B cell (primary cell): Measurements from ENCODE around the gene GALNT5. TPM values are rescaled to one million over a fixed set of nuclear protein-coding genes. Genes with fewer than 3 reads are reported as not detected.

ENCODE experiments used
- ATAC-seq: fragments of 200-7000 bp; cut with Tn5 transposase; one replicate; pipeline ENCODE4 v1.10.0; 2021; ENCODE audit warnings: low read depth, mild to moderate bottlenecking, moderate number of reproducible peaks, moderate library complexity
- CTCF ChIA-PET: fragments of 350-600 bp; sonication (Branson Sonifier 250); formaldehyde crosslinking; loops from one replicate; lab custom pipeline; 2021; ENCODE audit warnings: antibody characterized with exemption, inconsistent platforms; lab: Charles Lee
- POLR2A ChIA-PET: fragments of 350-600 bp; sonication (Branson Sonifier 250); formaldehyde crosslinking; loops from one replicate; lab custom pipeline; 2021; ENCODE audit warnings: antibody characterized with exemption; lab: Charles Lee
- DNase-seq: peaks from one replicate; pipeline ENCODE4 v3.0.0; 2013
- H2AFZ ChIP-seq: 2 replicates; pipeline ENCODE4 v1.6.1; 2012; ENCODE audit warnings: mild to moderate bottlenecking, low read depth, low read length; ENCODE audit not compliant: insufficient read depth, poor library complexity, severe bottlenecking
- H3K27ac ChIP-seq, 2 donors: 1 replicate in 1 of 2; 2 replicates in 1 of 2; pipeline ENCODE4 v1.5.1; 2012 to 2013; ENCODE audit warnings: low read length in 2 of 2, mild to moderate bottlenecking in 2 of 2, moderate library complexity in 1 of 2
- H3K27me3 ChIP-seq, 4 experiments: fragments of 200-600 bp in 1 of 4; sonication (generic) in 1 of 4; replicated peaks in 1 of 4; 1 replicate in 2 of 4; 2 replicates in 2 of 4; pipeline versions ENCODE4 v1.6.1 to v1.7.0; 2013 to 2016; ENCODE audit warnings: low read length in 3 of 4, mild to moderate bottlenecking in 2 of 4, mixed read lengths in 1 of 4, moderate library complexity in 1 of 4; ENCODE audit not compliant: insufficient read depth in 4 of 4, control insufficient read depth in 3 of 4; ENCODE audit errors: control extremely low read depth in 1 of 4
- H3K36me3 ChIP-seq, 2 experiments: replicated peaks in 1 of 2; 1 replicate in 1 of 2; 2 replicates in 1 of 2; pipeline versions ENCODE4 v1.6.1 to v1.7.1; 2013; ENCODE audit warnings: low read length in 1 of 2; ENCODE audit not compliant: insufficient read depth in 2 of 2, control insufficient read depth in 1 of 2; ENCODE audit errors: control extremely low read depth in 1 of 2, extremely low read depth in 1 of 2
- H3K4me1 ChIP-seq, 2 donors: fragments of 200-600 bp in 1 of 2; sonication (generic) in 1 of 2; 1 replicate in 1 of 2; 2 replicates in 1 of 2; pipeline versions ENCODE4 v1.5.1 to v1.6.1; 2013 to 2017; ENCODE audit warnings: low read length in 2 of 2; ENCODE audit not compliant: control insufficient read depth in 2 of 2, insufficient read depth in 2 of 2
- H3K4me2 ChIP-seq: replicated peaks from 2 replicates; pipeline ENCODE3; 2012; ENCODE audit warnings: mild to moderate bottlenecking, low read depth, low read length; ENCODE audit not compliant: poor library complexity, severe bottlenecking
- H3K4me3 ChIP-seq, 5 experiments: fragments of 200-600 bp in 1 of 5; sonication (generic) in 1 of 5; 1 replicate in 3 of 5; 2 replicates in 2 of 5; pipeline versions ENCODE4 v1.5.1 to v1.7.0; 2011 to 2016; ENCODE audit warnings: low read length in 4 of 5, mild to moderate bottlenecking in 4 of 5, low read depth in 2 of 5, control low read depth in 1 of 5, moderate library complexity in 1 of 5; ENCODE audit not compliant: insufficient read depth in 1 of 5; ENCODE audit errors: control extremely low read depth in 1 of 5, extremely low read depth in 1 of 5
- H3K79me2 ChIP-seq: fragments of 200-600 bp; sonication (generic); one replicate; pipeline ENCODE4 v1.6.0; 2016; ENCODE audit warnings: low read length; ENCODE audit not compliant: control insufficient read depth, insufficient read depth
- H3K9ac ChIP-seq: fragments of 200-600 bp; sonication (generic); 2 replicates; pipeline ENCODE4 v1.6.1; 2017; ENCODE audit warnings: mild to moderate bottlenecking, low read length, moderate library complexity
- H3K9me3 ChIP-seq, 3 donors: one replicate each; pipeline versions ENCODE4 v1.6.1 to v1.7.1; 2013; ENCODE audit warnings: low read length in 2 of 3; ENCODE audit not compliant: control insufficient read depth in 2 of 3, insufficient read depth in 1 of 3; ENCODE audit errors: control extremely low read depth in 1 of 3
- H4K20me1 ChIP-seq: 2 replicates; pipeline ENCODE4 v1.6.0; 2012; ENCODE audit warnings: mild to moderate bottlenecking, low read length; ENCODE audit not compliant: insufficient read depth, control insufficient read depth, poor library complexity, severe bottlenecking
- H3K27ac Mint-ChIP-seq: one replicate; pipeline ENCODE4 v1.8.0; 2021; ENCODE audit warnings: mixed read lengths
- H3K27me3 Mint-ChIP-seq: one replicate; pipeline ENCODE4 v1.8.0; 2021; ENCODE audit warnings: mixed read lengths
- H3K4me1 Mint-ChIP-seq: one replicate; pipeline ENCODE4 v1.8.0; 2021; ENCODE audit warnings: mixed read lengths
- H3K4me3 Mint-ChIP-seq: one replicate; pipeline ENCODE4 v1.8.0; 2021; ENCODE audit warnings: mixed read lengths
- H3K9me3 Mint-ChIP-seq: one replicate; pipeline ENCODE4 v1.8.0; 2022; ENCODE audit warnings: mixed read lengths; ENCODE audit not compliant: insufficient read depth
- EZH2 ChIP-seq: IDR thresholded peaks from 2 replicates; pipeline ENCODE4 v1.6.1; 2012; ENCODE audit warnings: borderline replicate concordance, low read depth, mild to moderate bottlenecking, moderate library complexity, low read length; ENCODE audit not compliant: insufficient read depth, poor library complexity, severe bottlenecking
- WGBS: methylation state at CpG from one replicate; pipeline ENCODE4 v1.1.5; 2013; ENCODE audit warnings: missing lambda C conversion rate; ENCODE audit not compliant: insufficient coverage; 5-methylcytosine and 5-hydroxymethylcytosine counted together
- intact Hi-C: fragments of 100-400 bp; cut with micrococcal nuclease; formaldehyde crosslinking; loops from one replicate; pipeline ENCODE4 v1.10.0; 2022
- polyA plus RNA-seq: library from polyadenylated mRNA; depleted of rRNA; stranded (reverse); fragments of >200 nt; gene quantifications from 2 replicates; pipeline ENCODE4 v1.2.3, GENCODE V29; 2012
- total RNA-seq, 2 donors: library from RNA; stranded (reverse); fragments of 120-200 nt in 1 of 2; gene quantifications; 1 replicate in 1 of 2; 2 replicates in 1 of 2; pipeline versions ENCODE4 v1.2.3 to v1.2.4, GENCODE V29; 2013 to 2022
- TF ChIP-seq, protein P1 (sequence below): fragments of 200-600 bp; IDR thresholded peaks from one replicate; pipeline ENCODE4 v1.8.0; 2022; ENCODE audit warnings: antibody characterized with exemption, mild to moderate bottlenecking

Gene GALNT5
- total and polyA plus RNA-seq, 2 donors (not counting 1 experiment from before 2014, with no cell fraction given): not detected

DNA sequence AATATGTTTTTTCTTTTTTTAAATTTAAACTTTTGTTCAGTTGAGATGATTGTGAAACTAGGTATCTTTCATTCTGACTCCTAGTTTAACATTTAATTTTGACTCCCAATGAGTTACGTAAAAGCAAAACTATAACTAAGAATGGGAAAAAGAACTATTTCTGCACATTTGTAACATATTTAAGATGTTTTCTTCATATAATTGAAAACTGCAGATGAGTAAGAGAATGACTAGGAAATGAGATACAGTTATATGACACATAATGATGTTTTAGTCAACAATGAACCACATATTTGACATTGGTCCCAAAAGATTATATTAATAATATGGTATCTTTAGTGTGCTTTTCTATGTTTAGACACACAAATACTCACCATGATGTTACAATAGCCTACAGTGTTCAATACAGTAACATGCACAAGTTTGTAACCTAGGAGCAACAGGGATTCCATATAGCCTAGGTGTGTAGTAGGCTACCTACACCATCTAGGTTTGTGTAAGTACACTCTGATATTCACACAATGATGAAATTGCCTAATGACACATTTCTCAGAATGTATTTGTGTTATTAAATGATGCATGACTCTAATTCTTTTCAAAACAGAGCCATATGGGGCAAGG, 55.5 kb downstream of the GALNT5 start:
- H3K27me3 ChIP-seq: no peaks in the 10 kb centered on the region
- TF ChIP-seq EZH2: no peak
- no peaks in the 10 kb centered on the region for H3K9me3 Mint-ChIP-seq
- peaks cover 3% of the 10 kb centered on the region for H3K27me3 Mint-ChIP-seq
- intact Hi-C loops: no loop called here
- H3K4me3 Mint-ChIP-seq: no peak overlapping the region
- H3K9me3 ChIP-seq: no peaks in the 10 kb centered on the region
- no peaks in the 10 kb centered on the region for H3K4me1 Mint-ChIP-seq
- no peak overlapping the region for H3K27ac Mint-ChIP-seq
- no peak overlapping the region for H3K9ac ChIP-seq
- no peaks in the 10 kb centered on the region for H3K36me3 ChIP-seq
- POLR2A ChIA-PET: no interaction called here
- no peak overlapping the region for H3K4me3 ChIP-seq
- H3K4me1 ChIP-seq: no peaks in the 10 kb centered on the region
- H3K4me2 ChIP-seq: no peak overlapping the region
- DNase-seq: no peak
- H4K20me1 ChIP-seq: no peaks in the 10 kb centered on the region
- no CpG with 5 or more reads among the region's 1 CpG for WGBS
- no peak for ATAC-seq
- no peaks in the 10 kb centered on the region for H3K79me2 ChIP-seq
- CTCF ChIA-PET: interaction anchor here (1.0 kb wide), 1 partner anchor 11 kb away, joined by 5 read pairs; no protein-coding TSS in a partner anchor
- H2AFZ ChIP-seq: no peak overlapping the region
- H3K27ac ChIP-seq: no peak overlapping the region

DNA sequence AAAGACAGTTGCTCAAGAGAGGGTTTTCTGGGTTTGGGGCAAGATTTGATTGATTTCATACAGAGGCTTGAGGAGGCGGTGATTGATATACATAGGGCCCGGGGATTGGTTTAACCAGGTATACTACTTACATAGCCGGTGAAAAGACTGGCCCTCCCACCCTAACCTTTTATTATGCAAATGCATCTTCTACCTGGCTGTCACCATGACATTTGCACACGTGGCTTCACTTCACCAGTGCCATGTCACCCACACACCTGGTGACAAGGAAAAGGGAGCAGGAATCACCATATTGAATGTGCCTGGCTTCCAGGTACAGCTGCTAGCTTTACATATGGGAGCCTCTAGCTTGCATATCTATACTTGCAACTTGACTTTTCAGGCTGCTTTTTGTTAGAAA, 58.4 kb downstream of the GALNT5 start:
- no peak overlapping the region for H3K27ac ChIP-seq
- no peak for TF ChIP-seq EZH2
- TF ChIP-seq, protein P1, sequence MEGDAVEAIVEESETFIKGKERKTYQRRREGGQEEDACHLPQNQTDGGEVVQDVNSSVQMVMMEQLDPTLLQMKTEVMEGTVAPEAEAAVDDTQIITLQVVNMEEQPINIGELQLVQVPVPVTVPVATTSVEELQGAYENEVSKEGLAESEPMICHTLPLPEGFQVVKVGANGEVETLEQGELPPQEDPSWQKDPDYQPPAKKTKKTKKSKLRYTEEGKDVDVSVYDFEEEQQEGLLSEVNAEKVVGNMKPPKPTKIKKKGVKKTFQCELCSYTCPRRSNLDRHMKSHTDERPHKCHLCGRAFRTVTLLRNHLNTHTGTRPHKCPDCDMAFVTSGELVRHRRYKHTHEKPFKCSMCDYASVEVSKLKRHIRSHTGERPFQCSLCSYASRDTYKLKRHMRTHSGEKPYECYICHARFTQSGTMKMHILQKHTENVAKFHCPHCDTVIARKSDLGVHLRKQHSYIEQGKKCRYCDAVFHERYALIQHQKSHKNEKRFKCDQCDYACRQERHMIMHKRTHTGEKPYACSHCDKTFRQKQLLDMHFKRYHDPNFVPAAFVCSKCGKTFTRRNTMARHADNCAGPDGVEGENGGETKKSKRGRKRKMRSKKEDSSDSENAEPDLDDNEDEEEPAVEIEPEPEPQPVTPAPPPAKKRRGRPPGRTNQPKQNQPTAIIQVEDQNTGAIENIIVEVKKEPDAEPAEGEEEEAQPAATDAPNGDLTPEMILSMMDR: no peak
- H3K4me2 ChIP-seq: no peak overlapping the region
- ATAC-seq (no peak), DNase-seq (no peak)
- no peaks in the 10 kb centered on the region for H3K4me1 Mint-ChIP-seq
- H3K27me3 ChIP-seq: no peaks in the 10 kb centered on the region
- POLR2A ChIA-PET: no interaction called here
- no peaks in the 10 kb centered on the region for H3K27me3 Mint-ChIP-seq
- no peaks in the 10 kb centered on the region for H3K9me3 Mint-ChIP-seq
- intact Hi-C loops: no loop called here
- no peaks in the 10 kb centered on the region for H3K79me2 ChIP-seq
- H3K4me1 ChIP-seq: no peaks in the 10 kb centered on the region
- CTCF ChIA-PET: interaction anchor here (0.7 to 5.2 kb wide), 5 partner anchors 9 to 296 kb away, joined by 3 to 35 read pairs (median 4); no protein-coding TSS in a partner anchor
- no peak overlapping the region for H3K9ac ChIP-seq
- no peak overlapping the region for H3K4me3 ChIP-seq
- no peaks in the 10 kb centered on the region for H4K20me1 ChIP-seq
- H3K9me3 ChIP-seq: no peaks in the 10 kb centered on the region
- no peak overlapping the region for H2AFZ ChIP-seq
- H3K36me3 ChIP-seq: no peaks in the 10 kb centered on the region
- H3K27ac Mint-ChIP-seq: no peak overlapping the region
- whole genome bisulfite sequencing: 92% methylated on average over 2 of the region's 4 CpGs
- H3K4me3 Mint-ChIP-seq: no peak overlapping the region
